T-helper 2 cell treated with Interferon-gamma antibody and Interleukin-4, amounts not matched to agents 5 μg/mL and 100 μg/mL, for 36 hours (primary cell): ENCODE data around the gene LSAMP.

Source experiments
- DNase-seq: peaks from one replicate; pipeline ENCODE4 v3.0.0; 2021; ENCODE audit warnings: low spot score
- H3K27ac Mint-ChIP-seq: one replicate; pipeline ENCODE4 v1.8.0; 2021; ENCODE audit warnings: mild to moderate bottlenecking, mixed read lengths
- H3K27me3 Mint-ChIP-seq: one replicate; pipeline ENCODE4 v1.8.0; 2021; ENCODE audit warnings: low read depth, mixed read lengths
- H3K36me3 Mint-ChIP-seq: one replicate; pipeline ENCODE4 v1.8.0; 2021; ENCODE audit warnings: low read depth, mixed read lengths
- H3K4me1 Mint-ChIP-seq: one replicate; pipeline ENCODE4 v1.8.0; 2021; ENCODE audit warnings: low read depth, mixed read lengths
- H3K4me3 Mint-ChIP-seq: one replicate; pipeline ENCODE4 v1.8.0; 2022; ENCODE audit warnings: mild to moderate bottlenecking, moderate library complexity, mixed read lengths
- H3K9me3 Mint-ChIP-seq: one replicate; pipeline ENCODE4 v1.8.0; 2021; ENCODE audit warnings: mixed read lengths

LSAMP gene

GRCh38 chr3:116030131-116030850, 415.0 kb downstream of the LSAMP start:
- DNase-seq, result no peak
- Mint-ChIP-seq H3K4me3 (no peak overlapping the region), H3K36me3 (no peaks in the 10 kb centered on the region), H3K4me1 (no peaks in the 10 kb centered on the region), H3K27ac (no peak overlapping the region), H3K9me3 (no peaks in the 10 kb centered on the region), H3K27me3 (no peaks in the 10 kb centered on the region)

DNA sequence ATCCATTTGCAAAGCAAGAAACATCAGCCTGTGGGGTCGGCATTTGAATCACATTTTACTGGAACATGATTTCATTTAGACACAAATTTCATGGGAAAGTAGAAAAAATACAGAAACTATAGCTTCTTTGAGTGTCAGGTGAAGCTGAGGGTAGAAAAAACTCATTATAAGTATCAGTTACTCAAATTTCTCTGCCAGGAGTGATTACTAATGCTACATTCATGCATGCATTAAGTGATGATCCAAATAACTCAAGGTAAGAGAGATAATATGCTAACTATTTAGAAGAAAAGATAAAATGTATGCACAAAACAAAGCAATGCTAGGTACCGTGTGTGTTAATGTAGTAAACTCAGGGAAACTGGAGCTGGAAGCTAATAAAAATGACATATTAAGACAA, 416.0 kb downstream of the LSAMP start:
- H3K9me3 Mint-ChIP-seq, result no peaks in the 10 kb centered on the region
- H3K4me3 Mint-ChIP-seq, result no peak overlapping the region
- no peaks in the 10 kb centered on the region for H3K27me3 Mint-ChIP-seq
- DNase-seq, result no peak
- no peaks in the 10 kb centered on the region for H3K4me1 Mint-ChIP-seq
- H3K27ac Mint-ChIP-seq, result no peak overlapping the region
- H3K36me3 Mint-ChIP-seq, result no peaks in the 10 kb centered on the region

- no peak for DNase-seq
- Mint-ChIP-seq H3K36me3 (no peaks in the 10 kb centered on the region), H3K27me3 (no peaks in the 10 kb centered on the region), H3K4me3 (no peak overlapping the region), H3K4me1 (no peaks in the 10 kb centered on the region), H3K27ac (no peak overlapping the region), H3K9me3 (no peaks in the 10 kb centered on the region)
These were observed 417.1 kb downstream of the LSAMP start for GRCh38 chr3:116028157-116028556.

- Mint-ChIP-seq H3K27ac (no peak overlapping the region), H3K4me3 (no peak overlapping the region), H3K9me3 (no peaks in the 10 kb centered on the region), H3K27me3 (no peaks in the 10 kb centered on the region), H3K36me3 (no peaks in the 10 kb centered on the region), H3K4me1 (no peaks in the 10 kb centered on the region)
- no peak for DNase-seq
These were observed 424.3 kb downstream of the LSAMP start for GRCh38 chr3:116020989-116021388.

GRCh38 chr3:116020495-116020894, 424.8 kb downstream of the LSAMP start:
- Mint-ChIP-seq H3K4me3 (no peak overlapping the region), H3K4me1 (no peaks in the 10 kb centered on the region), H3K27me3 (no peaks in the 10 kb centered on the region), H3K36me3 (no peaks in the 10 kb centered on the region), H3K9me3 (no peaks in the 10 kb centered on the region), H3K27ac (no peak overlapping the region)
- no peak for DNase-seq

DNA sequence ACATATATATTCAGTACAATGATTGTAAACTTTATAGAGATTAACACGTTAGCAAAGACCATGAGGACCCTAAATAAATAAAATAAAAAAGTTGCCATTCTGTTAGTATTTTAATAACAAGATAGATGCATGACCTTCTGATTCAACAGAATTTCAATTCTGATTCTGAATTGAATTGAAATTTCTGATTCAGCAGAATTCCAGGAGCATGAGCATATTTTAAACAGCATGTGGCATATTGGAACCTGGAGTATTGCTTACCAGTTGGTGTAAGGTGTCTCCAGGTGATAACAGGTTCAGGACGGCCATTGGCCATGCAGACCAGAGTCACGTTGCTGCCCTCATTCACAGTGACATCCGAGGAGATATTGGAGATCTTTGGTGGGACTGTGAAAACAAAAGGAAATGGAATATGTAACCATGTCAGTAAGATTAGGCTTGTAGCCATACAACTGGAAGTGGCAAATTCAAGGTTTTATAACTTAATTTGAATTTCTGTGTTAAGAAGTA, 426.0 kb downstream of the LSAMP start:
- no peak overlapping the region for H3K4me3 Mint-ChIP-seq
- no peaks in the 10 kb centered on the region for H3K4me1 Mint-ChIP-seq
- H3K9me3 Mint-ChIP-seq, result no peaks in the 10 kb centered on the region
- H3K36me3 Mint-ChIP-seq, result no peaks in the 10 kb centered on the region
- no peak for DNase-seq
- no peak overlapping the region for H3K27ac Mint-ChIP-seq
- no peaks in the 10 kb centered on the region for H3K27me3 Mint-ChIP-seq

- Mint-ChIP-seq H3K9me3 (no peaks in the 10 kb centered on the region), H3K27ac (no peak overlapping the region), H3K4me1 (no peaks in the 10 kb centered on the region), H3K36me3 (no peaks in the 10 kb centered on the region), H3K27me3 (no peaks in the 10 kb centered on the region), H3K4me3 (no peak overlapping the region)
- DNase-seq, result no peak
These were observed 426.6 kb downstream of the LSAMP start for GRCh38 chr3:116018646-116019045.

GRCh38 chr3:116015931-116016330, 429.4 kb downstream of the LSAMP start:
- H3K9me3 Mint-ChIP-seq, result no peaks in the 10 kb centered on the region
- H3K4me1 Mint-ChIP-seq, result no peaks in the 10 kb centered on the region
- no peak overlapping the region for H3K4me3 Mint-ChIP-seq
- no peak for DNase-seq
- no peaks in the 10 kb centered on the region for H3K36me3 Mint-ChIP-seq
- no peak overlapping the region for H3K27ac Mint-ChIP-seq
- no peaks in the 10 kb centered on the region for H3K27me3 Mint-ChIP-seq

DNA sequence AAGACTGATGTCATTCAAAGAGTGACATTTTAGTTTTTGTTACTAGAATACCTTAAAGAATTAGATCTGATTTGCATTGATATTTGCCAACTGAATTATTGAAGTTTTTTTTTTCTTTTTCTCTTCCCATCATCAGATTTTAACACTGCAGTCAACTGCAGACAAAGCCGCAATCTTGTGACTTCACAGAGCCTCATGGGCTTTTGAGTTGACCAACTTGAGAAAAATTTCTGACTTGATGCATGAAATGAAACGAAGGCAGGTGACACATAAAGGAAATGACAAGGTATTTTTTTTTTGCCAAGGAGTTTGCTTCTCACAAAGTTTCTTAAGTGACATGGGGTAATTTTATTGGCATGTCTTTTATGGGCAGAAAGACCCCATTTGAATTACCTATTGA, 438.3 kb downstream of the LSAMP start:
- Mint-ChIP-seq H3K9me3 (no peaks in the 10 kb centered on the region), H3K4me3 (no peak overlapping the region), H3K27ac (no peak overlapping the region), H3K36me3 (no peaks in the 10 kb centered on the region), H3K27me3 (no peaks in the 10 kb centered on the region), H3K4me1 (no peaks in the 10 kb centered on the region)
- no peak for DNase-seq

DNA sequence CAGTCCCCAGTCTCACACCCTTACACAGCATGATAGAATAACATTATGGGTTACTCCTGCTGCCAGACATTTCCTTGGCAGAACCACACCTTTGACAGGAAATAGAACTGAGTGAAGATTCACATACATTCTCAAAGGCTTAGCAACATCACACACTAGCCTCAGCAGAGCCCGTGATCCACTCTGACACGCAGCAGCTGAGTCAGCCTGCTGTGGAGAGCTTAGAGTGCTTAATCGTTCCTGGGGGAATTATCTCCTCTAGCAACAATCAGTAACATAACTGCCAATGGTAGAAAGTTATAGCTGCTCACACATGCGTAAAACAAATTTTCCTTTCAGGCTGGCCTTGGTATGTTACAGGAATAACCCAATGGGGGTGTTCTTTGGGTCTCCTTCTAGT, 439.9 kb downstream of the LSAMP start:
- no peak overlapping the region for H3K4me3 Mint-ChIP-seq
- H3K4me1 Mint-ChIP-seq, result no peaks in the 10 kb centered on the region
- no peak overlapping the region for H3K27ac Mint-ChIP-seq
- no peaks in the 10 kb centered on the region for H3K36me3 Mint-ChIP-seq
- H3K9me3 Mint-ChIP-seq, result no peaks in the 10 kb centered on the region
- DNase-seq, result no peak
- H3K27me3 Mint-ChIP-seq, result no peaks in the 10 kb centered on the region

DNA sequence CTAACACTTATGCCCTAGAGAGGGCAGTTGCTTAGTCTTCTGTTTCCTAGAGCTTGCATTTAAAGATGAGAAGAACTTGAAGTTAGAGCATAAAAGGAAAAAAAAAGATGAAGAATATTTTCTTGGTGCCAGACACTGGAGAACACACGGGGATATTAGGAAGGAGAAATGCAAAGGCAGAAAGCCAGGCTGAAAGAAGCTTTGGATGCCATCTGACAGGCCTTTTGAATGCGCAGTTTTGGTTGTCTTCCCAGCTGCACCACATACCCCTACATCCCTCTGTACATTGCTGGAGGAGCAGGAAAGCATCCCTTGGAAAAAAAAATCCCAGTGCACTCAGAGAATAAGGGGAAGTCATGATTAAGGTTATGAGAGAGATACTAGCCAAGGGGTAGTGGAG, 443.1 kb downstream of the LSAMP start:
- H3K27me3 Mint-ChIP-seq, result no peaks in the 10 kb centered on the region
- H3K9me3 Mint-ChIP-seq, result no peaks in the 10 kb centered on the region
- no peaks in the 10 kb centered on the region for H3K36me3 Mint-ChIP-seq
- H3K27ac Mint-ChIP-seq, result no peak overlapping the region
- DNase-seq, result no peak
- no peaks in the 10 kb centered on the region for H3K4me1 Mint-ChIP-seq
- H3K4me3 Mint-ChIP-seq, result no peak overlapping the region

DNA sequence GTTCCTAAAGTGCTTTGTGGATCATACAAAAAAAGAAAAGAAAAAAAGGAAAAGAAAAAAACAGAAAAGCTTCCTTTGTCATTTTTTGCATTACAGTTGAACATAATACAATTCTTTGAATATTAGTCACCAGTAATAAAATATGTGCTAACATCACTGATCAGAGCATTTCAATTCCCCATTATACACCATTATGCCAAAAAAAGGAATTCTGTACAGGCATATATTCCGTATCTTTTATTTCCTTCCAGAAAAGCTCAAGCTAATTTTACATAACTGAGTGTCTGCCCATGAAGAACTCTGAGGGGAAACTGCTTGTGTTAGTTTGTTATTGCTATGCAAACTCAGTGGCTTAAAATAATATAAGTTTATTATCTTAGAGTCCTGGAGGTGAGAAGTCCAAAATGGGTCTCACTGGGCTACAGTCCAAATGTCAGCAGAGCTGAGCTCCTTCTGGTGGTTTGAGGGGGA, 444.1 kb downstream of the LSAMP start:
- H3K27ac Mint-ChIP-seq, result no peak overlapping the region
- no peak for DNase-seq
- H3K27me3 Mint-ChIP-seq, result no peaks in the 10 kb centered on the region
- H3K4me3 Mint-ChIP-seq, result no peak overlapping the region
- H3K36me3 Mint-ChIP-seq, result no peaks in the 10 kb centered on the region
- no peaks in the 10 kb centered on the region for H3K4me1 Mint-ChIP-seq
- no peaks in the 10 kb centered on the region for H3K9me3 Mint-ChIP-seq

- H3K4me3 Mint-ChIP-seq, result no peak overlapping the region
- DNase-seq, result no peak
These were observed 445.0 kb downstream of the LSAMP start for GRCh38 chr3:116000311-116000710.

GRCh38 chr3:115999613-116000012, 445.7 kb downstream of the LSAMP start:
- Mint-ChIP-seq H3K4me3 (no peak overlapping the region), H3K27me3 (no peaks in the 10 kb centered on the region), H3K9me3 (no peaks in the 10 kb centered on the region), H3K4me1 (no peaks in the 10 kb centered on the region), H3K27ac (no peak overlapping the region), H3K36me3 (no peaks in the 10 kb centered on the region)
- no peak for DNase-seq

More at GRCh38 chr3:116000311-116000710, 445.0 kb downstream of the LSAMP start:
- H3K9me3 Mint-ChIP-seq, result no peaks in the 10 kb centered on the region
- no peaks in the 10 kb centered on the region for H3K4me1 Mint-ChIP-seq
- H3K36me3 Mint-ChIP-seq, result no peaks in the 10 kb centered on the region
- no peaks in the 10 kb centered on the region for H3K27me3 Mint-ChIP-seq
- H3K27ac Mint-ChIP-seq, result no peak overlapping the region
